Activated effector memory CD4-positive, alpha-beta T cell treated with Interleukin-2 at 50 U/mL for 16 hours (primary cell): ENCODE measurements around the gene SLAMF7.
A peak's percentile ranks its signal among the peaks of the same experiment; 100 is the strongest.

ENCODE experiments used
- DNase-seq: peaks from one replicate; pipeline ENCODE4 v3.0.0-alpha.2; 2020

The SLAMF7 gene

GRCh38 chr1:160747717-160748116 lies 8.7 kb downstream of the SLAMF7 start:
- DNase-seq: no peak

- no peak for DNase-seq
These were observed 9.3 kb downstream of the SLAMF7 start for GRCh38 chr1:160748181-160748877.

DNA sequence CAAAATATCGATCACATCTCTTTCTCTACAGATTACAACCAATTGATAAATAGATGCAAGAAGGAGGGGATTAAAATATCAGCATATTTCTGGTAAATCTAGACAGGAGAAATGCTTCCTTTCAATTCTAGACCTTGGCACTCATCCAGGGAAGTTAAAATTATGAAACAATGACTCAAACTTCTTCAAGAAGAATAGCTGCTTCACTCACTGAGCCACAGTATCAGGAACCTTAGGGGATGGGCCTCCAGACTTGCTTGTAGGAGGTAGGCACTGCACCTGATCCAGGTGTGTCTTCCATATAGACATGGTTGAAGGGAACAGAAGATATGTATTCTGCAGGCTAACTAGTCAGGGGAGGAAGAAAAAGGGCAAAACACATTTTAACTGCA lies 9.8 kb downstream of the SLAMF7 start:
- DNase-seq: no peak

- no peak for DNase-seq
These were observed 11.6 kb downstream of the SLAMF7 start for GRCh38 chr1:160750608-160751007.

DNA sequence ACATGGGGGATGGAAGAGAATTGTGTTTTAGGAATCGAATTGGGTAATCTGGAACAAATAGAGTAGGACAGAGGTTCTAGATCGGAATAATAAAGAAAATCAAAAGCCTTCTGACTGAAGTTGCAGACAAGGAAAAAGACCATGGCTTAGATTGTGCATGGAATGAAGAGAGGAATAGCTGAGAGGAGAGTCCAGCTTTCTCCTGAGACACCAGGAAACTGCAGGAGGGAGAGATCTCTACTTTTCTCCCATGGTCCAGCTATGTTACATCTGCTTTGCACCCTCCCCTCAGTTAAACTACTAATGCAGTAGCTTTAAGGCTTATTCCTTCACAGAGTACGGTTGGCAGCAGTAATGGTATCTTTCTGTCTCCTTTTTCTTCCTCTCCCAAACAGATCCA lies 13.4 kb downstream of the SLAMF7 start:
- DNase-seq: no peak

DNA sequence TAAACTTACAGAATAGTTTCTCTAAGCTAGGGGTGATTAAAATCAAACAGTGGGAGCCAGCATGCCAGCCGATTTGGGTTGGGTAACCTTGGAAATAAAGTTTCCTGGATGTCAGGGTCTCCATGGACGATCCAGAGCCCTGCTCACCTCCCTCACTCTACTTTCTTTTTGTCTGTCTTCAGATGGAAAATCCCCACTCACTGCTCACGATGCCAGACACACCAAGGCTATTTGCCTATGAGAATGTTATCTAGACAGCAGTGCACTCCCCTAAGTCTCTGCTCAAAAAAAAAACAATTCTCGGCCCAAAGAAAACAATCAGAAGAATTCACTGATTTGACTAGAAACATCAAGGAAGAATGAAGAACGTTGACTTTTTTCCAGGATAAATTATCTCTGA lies 13.9 kb downstream of the SLAMF7 start:
- DNase-seq: no peak

DNA sequence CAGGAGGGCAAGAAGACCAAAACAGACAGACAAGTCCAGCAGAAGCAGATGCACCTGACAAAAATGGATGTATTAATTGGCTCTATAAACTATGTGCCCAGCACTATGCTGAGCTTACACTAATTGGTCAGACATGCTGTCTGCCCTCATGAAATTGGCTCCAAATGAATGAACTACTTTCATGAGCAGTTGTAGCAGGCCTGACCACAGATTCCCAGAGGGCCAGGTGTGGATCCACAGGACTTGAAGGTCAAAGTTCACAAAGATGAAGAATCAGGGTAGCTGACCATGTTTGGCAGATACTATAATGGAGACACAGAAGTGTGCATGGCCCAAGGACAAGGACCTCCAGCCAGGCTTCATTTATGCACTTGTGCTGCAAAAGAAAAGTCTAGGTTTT lies 14.5 kb downstream of the SLAMF7 start:
- no peak for DNase-seq

DNA sequence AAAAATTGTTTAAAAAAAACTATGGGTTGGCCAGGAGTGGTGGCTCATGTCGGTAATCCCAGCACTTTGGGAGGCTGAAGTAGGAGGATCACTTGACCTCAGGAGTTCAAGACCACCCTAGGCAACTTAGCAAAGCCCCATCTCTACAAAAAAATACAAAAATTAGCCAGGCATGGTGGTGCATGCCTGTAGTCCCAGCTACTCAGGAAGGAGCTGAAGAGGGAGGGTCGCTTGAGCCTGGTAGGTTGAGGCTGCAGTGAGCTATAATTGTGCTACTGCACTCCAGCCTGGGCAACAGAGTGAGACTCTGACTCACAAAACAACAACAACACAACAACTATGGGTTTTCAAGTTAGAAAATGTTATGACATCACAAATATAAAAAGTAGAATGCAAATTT lies 16.4 kb downstream of the SLAMF7 start:
- no peak for DNase-seq

DNA sequence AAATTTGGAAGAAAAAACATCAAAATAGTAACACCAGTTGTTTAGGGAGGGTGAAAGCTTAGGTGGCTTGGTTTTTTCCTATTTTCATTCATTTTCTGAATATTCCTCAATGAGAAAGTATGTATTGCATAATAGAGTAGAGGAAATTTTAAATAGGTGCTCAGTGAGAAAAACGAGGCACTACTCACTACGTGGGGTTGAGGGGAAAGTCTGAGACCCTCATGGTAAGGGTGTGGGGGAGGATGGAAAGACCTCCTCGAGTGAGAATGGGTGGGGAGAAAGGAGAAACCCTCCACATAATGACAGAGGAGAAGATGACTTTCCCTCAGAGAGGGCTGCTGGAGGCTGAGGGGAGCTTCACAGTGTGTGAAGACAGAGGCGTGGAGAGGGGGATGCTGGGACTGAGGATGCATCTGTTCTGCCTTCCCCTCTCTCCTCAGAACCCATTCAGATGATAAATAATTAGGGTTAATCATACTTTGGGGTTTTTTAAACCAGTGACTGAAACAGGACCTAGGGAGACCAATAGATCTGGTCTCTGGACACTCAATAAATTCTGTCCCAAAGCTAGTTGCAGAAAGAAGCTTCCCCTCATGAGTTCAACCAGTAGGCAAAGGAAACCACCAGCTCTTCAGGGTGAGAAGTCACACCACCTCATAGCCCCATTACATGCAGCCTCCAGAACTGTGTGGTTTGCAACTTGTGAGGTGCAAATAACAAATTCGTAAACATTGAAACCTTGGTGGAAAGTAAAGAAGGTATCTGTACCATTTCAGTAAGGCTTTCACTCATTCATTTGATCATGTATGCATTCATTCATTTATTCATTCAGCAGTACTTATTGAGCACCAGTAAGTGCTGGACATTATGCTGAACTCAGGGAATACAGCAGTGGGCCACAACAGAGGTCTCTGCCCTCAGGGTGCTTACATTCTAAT lies 17.1 kb downstream of the SLAMF7 start:
- no peak for DNase-seq

DNA sequence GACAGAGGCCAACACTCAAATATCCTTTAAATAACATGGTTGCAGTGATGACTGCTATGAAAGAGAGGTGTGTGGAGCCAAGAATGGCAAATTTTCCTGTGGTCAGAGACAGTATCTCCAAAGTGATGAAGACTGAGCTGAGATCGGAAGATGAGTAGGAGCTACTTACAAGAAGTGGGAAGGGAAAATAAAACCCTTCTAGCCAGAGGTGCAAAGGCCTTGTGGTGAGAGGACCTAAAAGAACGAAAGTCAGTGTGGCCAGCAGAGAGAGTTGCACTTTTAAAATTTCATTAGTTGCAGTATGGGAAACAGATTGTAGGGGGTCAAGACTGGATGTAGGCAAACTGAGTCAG lies 17.8 kb downstream of the SLAMF7 start:
- DNase-seq: no peak

- no peak for DNase-seq
These were observed 19.5 kb downstream of the SLAMF7 start for GRCh38 chr1:160758521-160758920.

- DNase-seq: no peak
These were observed 20.7 kb downstream of the SLAMF7 start for GRCh38 chr1:160759740-160760139.

- DNase-seq: no peak
These were observed 22.0 kb downstream of the SLAMF7 start for GRCh38 chr1:160761046-160761445.

GRCh38 chr1:160761886-160762285 lies 22.8 kb downstream of the SLAMF7 start:
- no peak for DNase-seq

GRCh38 chr1:160763993-160764392 lies 24.9 kb downstream of the SLAMF7 start:
- DNase-seq: no peak

GRCh38 chr1:160767395-160768294 lies 28.6 kb downstream of the SLAMF7 start:
- DNase-seq: peak; percentile 21

DNA sequence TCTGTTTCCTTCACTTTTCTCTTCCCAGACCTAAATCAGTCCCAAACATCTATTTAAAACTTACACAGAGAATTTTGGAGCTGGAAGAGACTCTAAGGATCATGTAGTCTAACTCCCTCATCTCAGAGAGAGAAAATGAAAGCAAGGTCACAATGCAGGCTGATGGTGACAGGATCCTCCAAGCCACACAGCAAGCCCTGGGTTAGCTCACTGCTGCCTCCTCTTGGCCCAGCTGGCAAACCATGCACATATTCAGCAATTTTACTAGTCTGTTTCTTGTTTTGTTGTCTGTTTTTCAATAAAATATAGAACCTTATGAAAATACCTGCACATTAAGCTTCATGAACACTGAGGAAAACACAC lies 29.2 kb downstream of the SLAMF7 start:
- peak; percentile 77 for DNase-seq

DNA sequence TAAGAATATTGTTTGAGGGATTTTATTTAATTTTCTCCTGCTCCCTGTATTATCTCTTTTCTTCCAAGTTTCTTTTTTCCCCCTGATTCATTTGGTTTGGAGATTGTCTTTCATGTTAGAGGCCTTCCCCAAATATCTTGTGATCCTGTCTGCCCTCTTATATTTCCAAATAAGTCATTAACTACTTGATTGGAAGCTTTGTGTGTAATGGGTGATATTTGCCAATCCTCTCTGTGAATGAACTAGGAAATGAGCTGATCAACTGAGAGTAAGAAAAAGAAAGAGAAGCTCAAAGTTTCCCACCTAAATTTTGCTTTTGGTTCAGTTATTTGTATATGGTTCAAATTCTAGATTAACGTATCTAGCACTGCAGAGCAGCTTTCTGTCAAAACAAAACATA lies 33.3 kb downstream of the SLAMF7 start:
- no peak for DNase-seq

- no peak for DNase-seq
These were observed 34.0 kb downstream of the SLAMF7 start for GRCh38 chr1:160773093-160773492.

DNA sequence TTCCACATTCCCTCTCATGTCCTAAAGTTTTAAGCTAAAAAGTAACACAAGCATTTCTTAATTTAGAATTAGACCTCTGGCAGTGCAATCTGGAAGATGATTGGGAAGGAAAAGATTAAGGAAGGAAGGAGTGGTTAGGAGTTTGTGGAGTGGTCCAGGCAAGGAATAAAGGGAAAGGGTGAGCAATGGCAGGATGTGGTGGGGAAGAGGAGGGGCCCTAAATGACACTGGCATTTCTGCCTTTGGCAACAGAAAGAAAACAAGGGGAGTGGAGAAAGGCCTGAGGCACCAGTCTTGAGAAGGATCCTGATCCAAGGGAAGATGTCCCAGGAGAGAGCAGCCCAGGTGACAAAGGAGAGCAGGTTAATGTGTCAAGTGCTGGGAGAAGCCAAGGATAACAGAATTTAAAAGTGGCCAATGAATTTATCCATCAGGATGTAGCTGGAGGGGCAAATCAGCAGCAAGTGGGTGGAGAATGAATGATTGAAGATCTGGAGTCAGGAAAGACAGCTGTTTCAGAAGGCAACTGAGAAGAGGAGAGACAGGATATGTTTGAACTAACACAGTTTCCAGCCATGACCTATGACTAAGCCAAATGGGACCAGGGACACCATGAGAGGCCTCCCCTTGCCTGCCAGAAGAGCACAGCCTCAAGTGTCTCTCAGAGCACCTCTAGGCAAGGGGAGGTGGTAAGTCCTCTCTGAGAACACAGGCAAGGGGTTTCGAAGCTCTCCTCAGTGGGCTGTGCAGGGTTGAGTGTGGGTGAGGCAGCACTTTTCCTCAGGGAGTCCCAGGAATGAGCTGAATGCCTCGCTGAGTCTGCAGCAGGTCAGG lies 36.1 kb downstream of the SLAMF7 start:
- no peak for DNase-seq

- DNase-seq: no peak
These were observed 37.1 kb downstream of the SLAMF7 start for GRCh38 chr1:160776178-160776577.

DNA sequence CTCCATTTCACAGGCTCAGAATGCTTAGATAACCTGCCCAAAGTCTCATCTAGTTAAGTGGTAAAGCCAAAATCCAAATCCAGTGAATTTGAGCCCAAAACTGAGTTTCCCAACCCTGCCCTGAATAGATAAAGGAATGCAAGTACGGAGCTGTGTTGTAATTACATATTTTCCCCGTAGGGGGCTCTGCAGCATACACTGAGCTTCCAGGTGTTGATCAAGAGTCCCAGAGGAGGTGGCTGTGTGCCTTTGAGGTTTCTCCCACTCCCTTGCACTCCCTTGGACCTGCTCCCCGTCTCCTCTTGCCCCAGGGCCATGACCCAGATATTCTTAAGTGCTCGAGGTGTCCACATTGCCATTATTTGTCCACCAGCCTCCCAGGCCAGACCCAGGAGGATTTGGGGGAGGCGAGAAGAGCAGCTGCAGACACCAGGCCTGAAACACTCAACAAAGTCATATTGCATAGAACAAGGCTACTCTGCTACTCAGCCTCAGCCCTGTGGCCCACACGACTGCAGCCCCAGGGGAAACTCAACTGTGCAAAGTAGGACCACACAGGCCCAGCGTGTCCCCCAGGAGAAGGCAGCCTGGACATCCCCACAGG lies 38.5 kb downstream of the SLAMF7 start:
- no peak for DNase-seq
